Measurements from ENCODE around the gene SELENOV. TPM values are rescaled to one million over a fixed set of nuclear protein-coding genes. Genes with fewer than 3 reads are reported as not detected.

Gene SELENOV
- total and polyA plus RNA-seq, 9 of the 15 experiments (the other 6 are each of a cell fraction or from before 2014, with no cell fraction given): 0.04 to 0.09 (median 0.06) TPM; not detected in 4

DNA sequence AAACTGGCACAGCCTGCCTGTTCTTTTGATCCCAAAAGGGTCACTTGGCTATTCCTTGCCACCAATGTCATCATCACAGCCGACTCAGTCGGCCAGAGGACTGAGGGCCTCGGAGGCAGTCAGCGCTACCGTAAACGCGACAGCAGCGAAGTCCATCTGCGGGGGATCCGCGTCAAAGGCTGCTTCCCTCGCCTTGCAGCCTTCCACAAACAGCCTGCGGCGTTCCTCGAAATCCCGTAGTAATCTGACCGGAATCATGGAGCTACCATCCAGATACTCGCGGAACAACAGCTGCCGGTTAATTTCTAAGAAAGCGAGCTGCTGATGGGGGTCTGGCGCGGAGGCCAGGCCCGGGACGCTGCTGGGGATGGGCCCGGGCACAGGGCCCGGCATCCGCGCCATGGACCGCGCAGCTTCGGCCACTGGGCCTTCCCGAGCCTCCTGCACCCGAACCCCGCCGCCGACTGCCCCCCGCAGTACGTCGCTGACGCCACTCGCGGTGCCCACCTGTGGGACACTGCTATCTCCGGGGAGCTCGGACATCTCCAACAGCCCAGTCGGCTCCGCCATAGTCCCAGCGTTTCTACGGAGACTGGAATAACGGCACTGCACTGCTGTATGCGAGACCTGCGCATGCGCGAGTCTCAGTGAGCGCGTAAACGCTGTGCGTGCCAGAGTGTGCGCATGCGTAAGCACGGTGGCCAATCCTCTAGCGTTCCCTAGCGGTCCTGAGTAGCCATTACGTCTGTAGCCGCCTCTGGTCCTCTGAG, 17.5 kb downstream of the SELENOV start, which contains the start of gene EID2B:
Gene EID2B, minus strand, starts transcription at position 620 of the 770 bp plus-strand sequence. Its CDS starts 50 bp downstream, at position 570.
- Histone ChIP-seq H3K27me3 (ENCODE audit: control insufficient read depth in 2 of 2, insufficient read depth in 2 of 2, low read length in 2 of 2) (no peaks in the 10 kb centered on the region), H3K4me3 (peak within 1 kb of the TSS; percentile 72), H3K4me2 (ENCODE audit: insufficient read depth, low read length) (peak within 1 kb of the TSS; percentile 96), H3K9ac (ENCODE audit: insufficient read depth in 1 of 2, low read depth in 2 of 2, low read length in 2 of 2) (peak within 1 kb of the TSS; percentile 80 to 97), H3K9me1 (ENCODE audit: control insufficient read depth, insufficient read depth, low read length) (no peaks in the 10 kb centered on the region), H3K4me1 (replicated peaks in 1 of 2; ENCODE audit: control insufficient read depth in 2 of 2, insufficient read depth in 2 of 2, low read length in 2 of 2) (peaks cover 3 to 6% of the 10 kb centered on the region in 2 experiments; a peak in 2 of 5 replicates), H2AFZ (ENCODE audit: low read depth, low read length) (peak within 1 kb of the TSS; percentile 95), H3K36me3 (ENCODE audit: control insufficient read depth, insufficient read depth, low read length) (no peaks in the 10 kb centered on the region), H4K20me1 (replicated peaks; ENCODE audit: control insufficient read depth, insufficient read depth, low read length) (no peaks in the 10 kb centered on the region), H3K27ac (ENCODE audit: extremely low read depth, low read depth, low read length) (peak within 1 kb of the TSS; percentile 59), H3K9me3 (replicated peaks; ENCODE audit: control insufficient read depth, insufficient read depth, low read depth, low read length) (no peaks in the 10 kb centered on the region), H3K79me2 (ENCODE audit: control insufficient read depth, insufficient read depth, low read length) (peaks cover 16% of the 10 kb centered on the region)
- ChIA-PET POLR2A (interaction anchor here (0.6 to 1.1 kb wide), 5 partner anchors 25 to 1659 kb away, joined by 3 to 4 read pairs (median 3); partner anchors contain the start of gene RPS16), CTCF (ENCODE audit: low intra/inter-chr PET ratio) (interaction anchor here (0.6 to 2.1 kb wide), 5 partner anchors 30 to 91 kb away, joined by 3 to 12 read pairs (median 6); no protein-coding TSS in a partner anchor)
- TSS peak; percentile 53 for BruUV-seq (replicated peaks)
- intact Hi-C loops (cut with micrococcal nuclease) (loop anchor here (1.0 to 2.0 kb wide), 3 partner anchors 34 to 92 kb away; partner anchors contain the start of gene DLL3), in situ Hi-C loops (cut with MboI) (no loop called here)
- WGBS (ENCODE audit: insufficient coverage, low coverage, missing lambda C conversion rate): under 1% methylated on average over 65 of the region's 65 CpGs
- FAIRE-seq (peak; percentile 89), ATAC-seq (peak; percentile 97), DNase-seq (ENCODE audit: extremely low read depth in 1 of 4, low spot score in 3 of 4) (peak; percentile 96 to 98 (median 97))
- TF ChIP-seq NFYB (IDR thresholded peaks at IDR 0.05; ENCODE audit: extremely low read depth, insufficient read length) (no peak), ZNF511 (CRISPR knock-in tag; IDR thresholded peaks at IDR 0.05) (peak; percentile 66; the same call in 1 of the 2 replicates), PCBP1 (IDR thresholded peaks at IDR 0.05; ENCODE audit: low read depth, low read length, poor library complexity, severe bottlenecking) (no peak), ZNF668 (CRISPR knock-in tag; IDR thresholded peaks at IDR 0.05) (no peak), POU5F1 (IDR thresholded peaks at IDR 0.05; ENCODE audit: borderline replicate concordance, low read depth, low read length, partially characterized antibody) (peak; percentile 78)
- TF ChIP-seq, protein P1, sequence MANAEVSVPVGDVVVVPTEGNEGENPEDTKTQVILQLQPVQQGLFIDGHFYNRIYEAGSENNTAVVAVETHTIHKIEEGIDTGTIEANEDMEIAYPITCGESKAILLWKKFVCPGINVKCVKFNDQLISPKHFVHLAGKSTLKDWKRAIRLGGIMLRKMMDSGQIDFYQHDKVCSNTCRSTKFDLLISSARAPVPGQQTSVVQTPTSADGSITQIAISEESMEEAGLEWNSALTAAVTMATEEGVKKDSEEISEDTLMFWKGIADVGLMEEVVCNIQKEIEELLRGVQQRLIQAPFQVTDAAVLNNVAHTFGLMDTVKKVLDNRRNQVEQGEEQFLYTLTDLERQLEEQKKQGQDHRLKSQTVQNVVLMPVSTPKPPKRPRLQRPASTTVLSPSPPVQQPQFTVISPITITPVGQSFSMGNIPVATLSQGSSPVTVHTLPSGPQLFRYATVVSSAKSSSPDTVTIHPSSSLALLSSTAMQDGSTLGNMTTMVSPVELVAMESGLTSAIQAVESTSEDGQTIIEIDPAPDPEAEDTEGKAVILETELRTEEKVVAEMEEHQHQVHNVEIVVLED (CRISPR knock-in tag; IDR thresholded peaks at IDR 0.05): peak; percentile 73
- TF ChIP-seq, protein P2, sequence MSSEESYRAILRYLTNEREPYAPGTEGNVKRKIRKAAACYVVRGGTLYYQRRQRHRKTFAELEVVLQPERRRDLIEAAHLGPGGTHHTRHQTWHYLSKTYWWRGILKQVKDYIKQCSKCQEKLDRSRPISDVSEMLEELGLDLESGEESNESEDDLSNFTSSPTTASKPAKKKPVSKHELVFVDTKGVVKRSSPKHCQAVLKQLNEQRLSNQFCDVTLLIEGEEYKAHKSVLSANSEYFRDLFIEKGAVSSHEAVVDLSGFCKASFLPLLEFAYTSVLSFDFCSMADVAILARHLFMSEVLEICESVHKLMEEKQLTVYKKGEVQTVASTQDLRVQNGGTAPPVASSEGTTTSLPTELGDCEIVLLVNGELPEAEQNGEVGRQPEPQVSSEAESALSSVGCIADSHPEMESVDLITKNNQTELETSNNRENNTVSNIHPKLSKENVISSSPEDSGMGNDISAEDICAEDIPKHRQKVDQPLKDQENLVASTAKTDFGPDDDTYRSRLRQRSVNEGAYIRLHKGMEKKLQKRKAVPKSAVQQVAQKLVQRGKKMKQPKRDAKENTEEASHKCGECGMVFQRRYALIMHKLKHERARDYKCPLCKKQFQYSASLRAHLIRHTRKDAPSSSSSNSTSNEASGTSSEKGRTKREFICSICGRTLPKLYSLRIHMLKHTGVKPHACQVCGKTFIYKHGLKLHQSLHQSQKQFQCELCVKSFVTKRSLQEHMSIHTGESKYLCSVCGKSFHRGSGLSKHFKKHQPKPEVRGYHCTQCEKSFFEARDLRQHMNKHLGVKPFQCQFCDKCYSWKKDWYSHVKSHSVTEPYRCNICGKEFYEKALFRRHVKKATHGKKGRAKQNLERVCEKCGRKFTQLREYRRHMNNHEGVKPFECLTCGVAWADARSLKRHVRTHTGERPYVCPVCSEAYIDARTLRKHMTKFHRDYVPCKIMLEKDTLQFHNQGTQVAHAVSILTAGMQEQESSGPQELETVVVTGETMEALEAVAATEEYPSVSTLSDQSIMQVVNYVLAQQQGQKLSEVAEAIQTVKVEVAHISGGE (CRISPR knock-in tag; IDR thresholded peaks at IDR 0.05): no peak; a peak in 1 of 6 replicates

Measured in K562 (cell line).